HG03521 (cell line): Measurements from ENCODE around the gene PCGF5.
"Not testable (repeated sequence)": the region's sequence is repeated elsewhere in the genome, so short reads cannot be mapped to it uniquely, and the experiment has no call there.

Experiments used
- ATAC-seq: cut with Tn5 transposase; IDR thresholded peaks from one replicate; pipeline ENCODE4 v1.9.1; 2021; ENCODE audit warnings: mild to moderate bottlenecking, moderate library complexity; ENCODE audit not compliant: unreplicated experiment

PCGF5 gene

DNA sequence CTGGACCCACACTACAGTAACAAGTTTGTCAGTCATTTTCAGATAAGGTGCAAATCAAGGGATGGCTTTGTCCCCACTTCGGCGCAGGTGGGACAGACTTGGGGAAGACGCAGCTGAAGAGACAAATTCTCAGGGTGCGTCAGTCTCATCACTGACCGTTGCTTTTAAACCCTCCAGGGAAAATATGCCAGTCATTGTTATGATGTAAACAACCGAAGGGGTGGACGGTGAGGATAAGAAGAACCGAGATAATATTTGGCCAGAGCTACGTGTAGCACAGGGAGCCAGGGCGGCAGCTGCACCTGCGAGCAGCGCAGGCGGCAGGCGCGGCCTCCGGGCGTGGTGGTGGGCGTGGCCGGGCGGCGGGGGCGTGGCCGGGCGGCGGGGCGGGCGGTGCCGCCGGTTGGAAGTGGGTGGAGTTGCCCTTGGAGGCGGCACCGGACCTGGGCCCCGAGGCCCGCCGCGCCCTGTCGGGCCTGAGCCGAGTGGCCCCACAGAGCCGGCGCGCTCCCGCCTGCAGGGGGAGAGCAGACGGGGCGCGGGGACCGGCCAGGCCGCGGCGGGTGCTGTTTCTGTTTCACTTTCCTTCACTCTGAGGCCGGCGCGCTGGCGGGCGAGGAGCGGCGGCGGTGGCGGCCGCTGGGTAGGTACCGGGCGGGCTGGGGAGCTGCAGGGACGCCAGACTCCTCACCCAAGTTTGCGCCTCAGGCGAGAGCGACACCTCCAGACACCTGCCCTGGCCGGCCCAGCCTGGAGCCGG, at the start of gene PCGF5:
PCGF5 (plus strand) TSS at position 470 of the 760 bp plus-strand sequence. CDS start 2,209 bp downstream, outside the sequence.
- ATAC-seq: peak; percentile 98

GRCh38 chr10:91171485-91171884, 49.0 kb upstream of the PCGF5 start:
- no peak for ATAC-seq

- ATAC-seq: no peak
Observed at GRCh38 chr10:91172348-91172747, 48.1 kb upstream of the PCGF5 start.

- ATAC-seq: no peak
Observed at GRCh38 chr10:91185239-91185875, 35.1 kb upstream of the PCGF5 start.

- ATAC-seq: no peak
Observed at GRCh38 chr10:91187156-91187555, 33.3 kb upstream of the PCGF5 start.

DNA sequence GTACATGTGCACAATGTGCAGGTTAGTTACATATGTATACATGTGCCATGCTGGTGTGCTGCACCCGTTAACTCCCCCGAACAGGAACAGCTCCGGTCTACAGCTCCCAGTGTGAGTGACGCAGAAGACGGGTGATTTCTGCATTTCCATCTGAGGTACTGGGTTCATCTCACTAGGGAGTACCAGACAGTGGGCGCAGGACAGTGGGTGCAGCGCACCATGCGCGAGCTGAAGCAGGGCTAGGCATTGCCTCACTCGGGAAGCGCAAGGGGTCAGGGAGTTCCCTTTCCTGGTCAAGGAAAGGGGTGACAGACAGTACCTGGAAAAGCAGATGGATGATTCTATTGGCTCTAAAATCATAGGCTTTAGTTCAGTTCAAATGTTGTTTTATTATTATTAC, 32.5 kb upstream of the PCGF5 start:
- not testable (repeated sequence) for ATAC-seq

DNA sequence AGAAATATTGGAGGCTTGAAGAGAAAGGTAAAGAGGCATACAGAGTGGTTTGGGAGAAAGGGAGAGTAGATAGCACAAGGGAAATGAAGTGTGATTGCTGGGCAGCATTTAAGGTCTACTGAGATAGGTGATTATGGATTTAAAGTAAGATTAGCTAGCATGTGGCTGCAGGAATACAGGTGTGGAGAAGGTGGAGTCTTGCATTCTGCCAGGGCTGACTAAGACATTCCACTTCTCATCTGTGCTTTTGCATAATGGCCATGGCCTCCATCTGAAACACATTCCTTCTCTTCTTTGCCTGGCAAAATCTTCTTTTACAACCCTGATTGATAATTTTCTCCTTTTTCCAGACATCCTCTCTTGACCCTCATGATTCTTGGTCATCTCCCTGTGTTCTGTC, 31.6 kb upstream of the PCGF5 start:
- no peak for ATAC-seq

GRCh38 chr10:91190388-91190870, 30.0 kb upstream of the PCGF5 start:
- no peak for ATAC-seq

- ATAC-seq: peak; percentile 50
Observed at GRCh38 chr10:91190876-91191583, 29.4 kb upstream of the PCGF5 start.

DNA sequence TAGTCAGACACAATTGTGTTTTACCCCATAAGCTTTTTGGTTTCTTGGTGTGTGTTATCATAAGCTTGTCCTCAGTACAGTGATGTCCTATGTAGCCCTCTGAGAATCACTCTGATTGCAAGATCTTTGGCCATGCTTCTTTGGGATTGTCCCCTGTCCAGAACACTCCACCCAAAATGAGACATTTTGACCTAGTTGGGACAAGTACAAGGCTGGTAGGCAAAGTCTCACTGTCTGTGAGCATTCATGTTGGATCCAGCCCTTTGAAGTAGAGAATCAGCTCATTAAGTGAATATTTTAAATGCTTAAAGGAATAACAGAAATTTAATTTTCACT, 28.9 kb upstream of the PCGF5 start:
- ATAC-seq: no peak

- ATAC-seq: no peak
Observed at GRCh38 chr10:91194497-91195179, 25.8 kb upstream of the PCGF5 start.

DNA sequence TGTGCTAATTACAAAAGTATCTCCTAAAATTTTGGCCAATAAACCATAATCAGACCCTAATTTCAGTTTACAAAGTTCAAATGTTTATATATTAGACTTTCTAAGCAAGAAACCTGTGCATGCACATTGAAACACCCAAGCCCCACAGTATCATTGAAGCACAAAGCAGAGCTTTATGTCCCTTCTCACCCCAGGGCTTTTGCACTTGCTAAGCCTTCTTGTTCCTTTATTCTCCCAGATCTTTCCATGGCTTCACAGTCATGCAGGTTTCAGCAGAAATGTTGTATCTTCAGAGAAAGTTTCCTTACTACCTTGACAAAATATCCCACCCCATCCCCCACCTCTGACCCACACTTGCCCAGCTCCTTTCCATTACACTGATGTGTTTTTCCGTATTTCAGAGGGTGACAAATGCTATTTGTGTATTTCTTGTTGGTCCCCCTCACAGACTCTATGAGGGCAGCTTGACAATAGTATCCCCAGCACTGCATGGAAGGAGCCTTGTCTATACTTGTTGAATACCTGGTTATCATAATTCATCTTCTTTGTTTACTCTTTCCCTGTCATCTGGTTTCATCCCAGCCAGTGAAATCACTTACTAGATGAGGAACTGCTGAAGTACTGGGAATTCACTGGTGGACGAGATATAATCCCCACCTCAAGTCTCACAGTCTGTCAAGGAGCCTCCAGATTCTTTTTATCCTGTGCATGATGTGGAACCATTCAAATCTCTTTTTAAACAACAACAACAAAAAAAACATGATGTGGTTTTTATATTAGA, 24.0 kb upstream of the PCGF5 start:
- no peak for ATAC-seq

DNA sequence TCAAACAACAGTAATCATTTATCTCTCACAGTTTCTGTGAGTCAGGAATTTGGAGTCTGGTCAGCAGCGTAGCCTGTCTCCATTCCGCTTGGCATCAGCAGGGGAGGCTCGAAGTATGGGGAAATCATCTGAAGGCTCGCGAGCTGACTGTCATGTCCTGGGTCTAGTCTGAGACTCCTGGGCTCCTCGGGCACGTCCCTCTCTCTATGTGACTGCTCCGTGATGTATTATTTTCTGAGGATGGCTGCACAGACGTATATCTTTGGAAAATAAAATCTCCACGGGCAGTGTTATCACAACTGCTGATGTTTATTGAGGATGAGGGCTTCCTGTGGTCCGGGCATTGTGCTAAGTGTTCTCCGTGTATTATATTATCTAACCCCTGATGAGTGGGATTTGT, 23.3 kb upstream of the PCGF5 start:
- ATAC-seq: no peak

GRCh38 chr10:91198781-91199180, 21.7 kb upstream of the PCGF5 start:
- peak; percentile 85 for ATAC-seq

- no peak for ATAC-seq
Observed at GRCh38 chr10:91200314-91201212, 19.9 kb upstream of the PCGF5 start.

DNA sequence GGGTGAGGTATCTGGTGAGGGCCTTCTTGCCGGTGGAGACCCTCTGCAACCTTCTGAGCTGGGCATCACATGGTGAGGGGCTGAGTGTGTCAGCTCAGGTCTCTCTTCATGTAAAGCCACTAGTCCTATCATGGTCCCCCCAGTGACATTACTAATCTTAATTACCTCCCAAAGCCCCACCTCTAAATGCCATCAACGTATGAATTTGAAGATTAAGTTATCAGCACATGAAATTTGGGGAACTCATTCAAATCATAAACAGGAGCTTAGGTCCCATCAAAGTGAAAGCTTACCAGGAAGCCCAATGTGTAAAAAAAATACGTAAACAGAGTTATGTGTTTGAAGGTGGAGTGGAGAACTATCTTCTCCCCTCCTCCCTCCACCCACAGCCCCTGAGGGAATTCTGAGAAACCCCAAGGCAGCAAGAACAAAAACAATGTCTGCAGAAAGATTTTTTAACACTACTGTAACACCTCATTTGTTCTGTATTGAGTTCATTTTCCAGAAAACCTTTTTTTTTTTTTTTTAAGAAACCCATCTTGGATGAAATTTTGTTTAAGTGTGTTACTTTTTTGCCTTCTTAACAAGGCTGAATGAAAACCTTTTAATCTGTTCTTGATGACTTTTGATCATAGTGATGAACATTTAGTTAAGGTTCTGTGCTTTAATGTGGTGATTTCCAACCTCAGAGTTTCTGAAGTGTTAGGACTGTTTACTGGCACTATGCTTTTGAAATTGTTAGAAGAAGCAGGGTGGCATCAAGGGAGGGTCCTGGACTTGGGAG, 19.1 kb upstream of the PCGF5 start:
- peak; percentile 33 for ATAC-seq

DNA sequence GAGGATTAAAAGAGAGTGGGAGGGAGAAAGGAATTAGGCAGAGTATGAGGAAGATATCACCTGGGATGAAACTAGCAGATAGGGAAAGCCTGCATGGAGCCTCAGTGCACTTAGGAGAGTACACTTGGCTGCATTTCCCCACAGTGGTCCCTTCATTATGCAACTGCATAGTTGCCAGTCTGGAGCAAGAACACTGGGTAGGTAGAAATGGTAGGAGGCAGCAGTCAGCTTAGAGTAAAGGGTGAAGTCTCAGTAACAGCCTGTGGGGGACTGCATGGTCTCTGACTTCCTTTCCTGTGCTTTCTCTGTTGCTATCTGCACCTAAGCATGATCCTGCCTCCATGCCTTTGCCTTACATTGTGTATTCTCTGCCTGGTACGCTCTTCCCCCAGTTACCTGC, 14.0 kb upstream of the PCGF5 start:
- ATAC-seq: no peak

- ATAC-seq: no peak
Observed at GRCh38 chr10:91206837-91207474, 13.5 kb upstream of the PCGF5 start.
